NCI-H526 treated with DMSO at 0.1 percent for 48 hours (cell line): ENCODE results near the gene TMEM100.

Source experiments
- DNase-seq: peaks from one replicate; lab custom pipeline; 2025; lab: John Stamatoyannopoulos, UW

TMEM100 gene

GRCh38 chr17:55743103-55743679 is 20.5 kb upstream of the TMEM100 start:
- DNase-seq: no peak

- no peak for DNase-seq
These were observed 19.8 kb upstream of the TMEM100 start for GRCh38 chr17:55742272-55743102.

- DNase-seq: no peak
These were observed 18.7 kb upstream of the TMEM100 start for GRCh38 chr17:55741356-55741700.

GRCh38 chr17:55740511-55741355 is 18.1 kb upstream of the TMEM100 start:
- DNase-seq: no peak

GRCh38 chr17:55737976-55738501 is 15.4 kb upstream of the TMEM100 start:
- no peak for DNase-seq

GRCh38 chr17:55735731-55736405 is 13.2 kb upstream of the TMEM100 start:
- DNase-seq: no peak

GRCh38 chr17:55734128-55734781 is 11.6 kb upstream of the TMEM100 start:
- no peak for DNase-seq

- no peak for DNase-seq
These were observed 9.1 kb upstream of the TMEM100 start for GRCh38 chr17:55731586-55732250.

- no peak for DNase-seq
These were observed 8.1 kb upstream of the TMEM100 start for GRCh38 chr17:55730808-55731207.

- no peak for DNase-seq
These were observed 7.7 kb upstream of the TMEM100 start for GRCh38 chr17:55730380-55730779.

GRCh38 chr17:55729484-55729883 is 6.8 kb upstream of the TMEM100 start:
- DNase-seq: no peak

- DNase-seq: no peak
These were observed 6.2 kb upstream of the TMEM100 start for GRCh38 chr17:55728833-55729232.

GRCh38 chr17:55728361-55728760 is 5.7 kb upstream of the TMEM100 start:
- DNase-seq: no peak

- DNase-seq: no peak
These were observed 5.3 kb upstream of the TMEM100 start for GRCh38 chr17:55727920-55728319.

- DNase-seq: no peak
These were observed 4.6 kb upstream of the TMEM100 start for GRCh38 chr17:55727275-55727674.

GRCh38 chr17:55726440-55726839 is 3.8 kb upstream of the TMEM100 start:
- DNase-seq: no peak

- DNase-seq: no peak
These were observed 804 bp upstream of the TMEM100 start for GRCh38 chr17:55723488-55723848.

- DNase-seq: no peak
These were observed 488 bp downstream of the TMEM100 start for GRCh38 chr17:55722016-55722736.

GRCh38 chr17:55720919-55721836 is 1.5 kb downstream of the TMEM100 start:
- no peak for DNase-seq
